C4-2B (cell line): ENCODE data around the gene MAML3.

ENCODE experiments used
- ZFX ChIP-seq: fragments of 450-650 bp; IDR thresholded peaks from 2 replicates; pipeline ENCODE4 v1.6.1; 2017
- TF ChIP-seq, protein P1 (sequence below): fragments of 450-650 bp; conservative IDR thresholded peaks from 2 replicates; pipeline ENCODE4 v1.5.1; 2017; ENCODE audit warnings: mild to moderate bottlenecking

DNA sequence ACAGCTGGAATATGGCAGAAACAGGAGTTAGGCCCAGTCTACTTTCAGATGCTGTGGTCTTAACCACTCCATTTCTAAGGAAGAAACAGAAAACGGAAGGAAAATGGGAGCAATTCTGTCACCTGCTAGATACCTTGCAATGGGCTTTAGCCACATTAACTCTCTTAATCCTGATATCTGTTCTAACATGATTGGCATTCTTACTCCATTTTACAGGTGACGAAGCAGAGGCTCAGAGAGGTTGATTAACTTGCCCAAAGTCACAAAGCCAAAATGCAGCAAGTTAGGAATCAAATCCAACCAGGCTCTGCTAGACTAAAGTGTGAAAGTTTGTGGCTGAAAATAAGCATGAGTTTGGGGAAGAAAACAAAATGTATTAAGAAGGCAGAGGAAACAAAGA lies 196.9 kb downstream of the MAML3 start:
- TF ChIP-seq, protein P1, sequence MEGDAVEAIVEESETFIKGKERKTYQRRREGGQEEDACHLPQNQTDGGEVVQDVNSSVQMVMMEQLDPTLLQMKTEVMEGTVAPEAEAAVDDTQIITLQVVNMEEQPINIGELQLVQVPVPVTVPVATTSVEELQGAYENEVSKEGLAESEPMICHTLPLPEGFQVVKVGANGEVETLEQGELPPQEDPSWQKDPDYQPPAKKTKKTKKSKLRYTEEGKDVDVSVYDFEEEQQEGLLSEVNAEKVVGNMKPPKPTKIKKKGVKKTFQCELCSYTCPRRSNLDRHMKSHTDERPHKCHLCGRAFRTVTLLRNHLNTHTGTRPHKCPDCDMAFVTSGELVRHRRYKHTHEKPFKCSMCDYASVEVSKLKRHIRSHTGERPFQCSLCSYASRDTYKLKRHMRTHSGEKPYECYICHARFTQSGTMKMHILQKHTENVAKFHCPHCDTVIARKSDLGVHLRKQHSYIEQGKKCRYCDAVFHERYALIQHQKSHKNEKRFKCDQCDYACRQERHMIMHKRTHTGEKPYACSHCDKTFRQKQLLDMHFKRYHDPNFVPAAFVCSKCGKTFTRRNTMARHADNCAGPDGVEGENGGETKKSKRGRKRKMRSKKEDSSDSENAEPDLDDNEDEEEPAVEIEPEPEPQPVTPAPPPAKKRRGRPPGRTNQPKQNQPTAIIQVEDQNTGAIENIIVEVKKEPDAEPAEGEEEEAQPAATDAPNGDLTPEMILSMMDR = no peak
- TF ChIP-seq ZFX = no peak
